GM21786 (cell line): ENCODE results near the gene P3H4.
"Not testable (repeated sequence)": the region's sequence is repeated elsewhere in the genome, so short reads cannot be mapped to it uniquely, and the experiment has no call there.

ENCODE experiments used
- ATAC-seq: cut with Tn5 transposase; IDR thresholded peaks from one replicate; pipeline ENCODE4 v1.9.1; 2021; ENCODE audit not compliant: unreplicated experiment

The P3H4 gene

DNA sequence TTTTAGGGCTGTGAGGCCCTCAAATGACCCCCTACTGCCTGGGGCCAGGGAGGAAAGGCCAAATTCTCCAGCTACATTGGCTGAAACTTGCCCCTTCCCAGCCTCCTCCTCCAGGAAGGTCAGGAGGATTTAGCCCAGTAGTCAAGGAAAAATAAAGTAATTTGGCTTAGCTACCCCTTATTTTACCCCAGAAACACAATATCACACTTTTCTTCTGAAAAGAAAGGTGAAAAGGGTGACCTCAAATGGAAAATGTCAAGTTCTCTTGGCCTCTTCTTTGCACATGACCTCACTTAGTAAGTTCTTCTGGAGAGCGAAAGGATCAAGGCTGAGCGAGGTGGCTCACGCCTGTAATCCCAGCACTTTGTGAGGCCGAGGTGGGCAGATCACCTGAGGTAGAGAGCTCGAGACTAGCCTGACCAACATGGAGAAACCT lies 17.2 kb downstream of the P3H4 start:
- ATAC-seq: no peak

DNA sequence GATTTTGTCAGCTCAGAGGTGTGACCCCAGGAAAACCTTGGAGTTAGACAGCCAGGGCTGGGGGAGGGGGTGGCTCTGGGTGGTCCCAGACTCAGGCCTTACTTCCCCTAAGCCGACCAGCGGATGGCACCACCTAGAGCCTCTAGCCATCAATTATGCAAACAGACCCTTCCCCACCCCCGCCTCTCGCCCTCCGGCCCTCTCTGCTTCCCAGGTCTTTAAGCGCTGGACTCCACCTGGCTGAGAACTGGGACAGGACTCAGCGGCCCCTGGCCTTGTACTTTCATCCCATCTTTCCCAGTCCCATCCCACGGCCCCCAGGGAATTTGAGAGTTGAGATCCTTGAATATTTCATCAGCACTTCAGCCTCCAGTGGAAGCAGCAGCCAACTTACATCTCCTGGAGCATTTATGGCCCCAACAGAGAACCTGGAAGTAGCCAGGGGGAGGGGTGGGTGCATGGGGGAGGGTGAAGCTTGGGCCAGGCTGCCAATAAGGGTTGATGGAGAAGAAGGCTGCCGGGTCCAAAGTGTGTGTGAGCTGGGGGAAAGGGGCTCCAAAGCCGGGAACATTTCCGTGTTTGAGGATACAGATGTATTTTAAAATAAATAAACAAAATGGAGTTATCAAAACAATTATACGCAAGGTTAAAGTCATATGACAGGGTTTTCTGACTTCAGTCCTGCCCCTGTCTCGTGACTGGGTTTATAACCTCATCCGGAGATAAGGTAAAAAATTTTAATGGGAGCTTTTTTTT lies 17.8 kb downstream of the P3H4 start:
- ATAC-seq: no peak

DNA sequence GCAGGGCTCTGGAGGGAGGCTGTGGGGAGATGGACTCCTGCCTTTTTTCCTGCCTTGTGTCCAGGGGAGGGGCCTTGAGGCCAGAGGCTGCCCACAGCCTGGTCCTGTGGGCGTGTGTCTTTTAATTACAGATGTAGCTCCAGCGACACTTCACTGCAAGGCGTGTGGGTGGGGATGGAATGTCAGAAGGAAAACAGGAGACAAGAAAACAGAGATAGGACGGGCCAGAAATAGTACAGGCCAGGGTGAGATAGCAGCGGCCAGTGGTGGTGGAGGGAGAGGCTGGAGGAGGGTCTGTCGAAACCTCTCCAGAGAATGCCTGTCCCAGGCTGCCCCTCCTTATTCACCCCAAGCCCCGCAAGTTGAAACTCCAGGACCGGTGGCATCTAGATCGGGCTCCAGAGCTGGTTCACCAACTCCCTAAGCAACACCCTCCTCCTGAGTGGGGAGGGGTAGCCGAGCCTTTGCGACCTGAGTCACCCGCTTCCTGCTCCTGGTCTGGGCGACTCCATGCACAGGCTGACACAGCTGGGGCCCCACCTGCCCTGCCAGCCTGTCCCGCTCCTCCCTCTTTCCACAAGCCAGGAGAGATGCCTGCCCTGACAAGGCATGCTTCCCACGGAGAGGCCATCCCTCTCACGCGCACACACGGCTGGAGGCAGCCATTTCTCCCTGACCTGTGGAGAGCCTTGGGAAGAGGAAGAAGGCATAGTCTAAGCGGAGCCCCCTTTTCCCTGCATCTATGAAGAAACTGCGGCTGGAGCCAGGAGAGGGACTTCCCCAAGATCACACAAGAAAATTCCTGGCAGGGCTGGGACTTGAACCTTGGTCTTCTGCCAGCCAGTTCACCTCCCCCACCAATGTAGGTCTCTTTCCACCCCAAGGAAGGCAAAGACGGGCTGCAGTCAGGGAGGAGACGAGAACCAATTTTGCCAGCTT lies 18.6 kb downstream of the P3H4 start:
- ATAC-seq: no peak

DNA sequence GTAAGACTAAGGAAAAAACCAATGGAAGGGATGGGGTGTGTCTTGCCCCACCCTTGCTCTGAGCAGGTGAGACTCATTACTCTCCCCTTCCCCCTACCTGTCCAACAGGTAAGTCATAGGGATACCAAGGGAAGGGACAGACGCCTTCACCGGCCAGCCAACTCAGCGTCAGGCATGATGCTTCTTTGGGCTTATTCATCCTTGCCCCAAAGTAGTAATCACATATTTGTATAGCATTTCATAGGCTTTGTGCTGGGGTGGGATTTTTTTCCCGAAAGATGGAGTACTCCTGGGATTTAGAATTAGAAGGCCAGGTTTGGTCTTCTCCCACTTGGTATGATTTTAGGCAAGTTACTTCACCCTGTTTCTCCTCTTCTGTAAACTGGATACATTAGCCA lies 24.7 kb downstream of the P3H4 start:
- no peak for ATAC-seq

DNA sequence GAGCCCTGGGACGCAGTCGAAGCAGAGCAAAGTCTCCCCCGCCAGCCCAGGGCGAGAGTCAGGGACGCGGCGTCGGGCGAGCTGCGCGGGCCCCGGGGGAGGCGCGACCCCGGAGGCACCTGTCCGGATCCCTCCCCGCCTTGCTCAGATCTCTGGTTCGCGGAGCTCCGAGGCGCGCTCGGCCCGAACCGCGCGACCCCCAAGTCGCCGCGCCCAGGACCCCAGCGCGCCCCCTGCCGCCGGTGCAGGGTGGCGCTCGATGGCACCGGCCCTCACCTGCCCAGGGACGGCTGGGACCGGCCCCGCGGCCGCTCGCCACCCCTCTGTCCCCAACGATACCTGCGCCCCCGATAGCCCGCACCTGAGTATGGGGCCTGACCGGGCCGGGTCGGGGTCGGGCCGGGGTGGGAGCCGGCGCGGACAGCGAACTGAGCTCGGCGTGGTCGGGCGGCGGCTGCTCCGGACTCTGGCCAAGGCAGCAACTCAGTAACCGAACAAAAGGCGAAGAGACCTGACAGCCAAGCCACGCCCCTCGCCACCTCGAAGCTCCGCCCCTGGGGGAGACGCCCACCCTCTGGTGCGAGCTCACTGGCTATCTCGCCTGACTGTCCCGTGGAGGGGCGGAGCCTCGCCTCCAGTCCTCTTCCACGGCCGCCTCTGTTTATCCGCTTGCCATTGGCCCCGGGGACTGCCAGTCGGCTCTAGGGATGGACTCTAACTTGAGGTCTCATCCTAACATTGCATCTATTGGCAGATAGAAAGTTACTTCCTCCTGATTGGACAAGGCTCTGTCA lies 25.3 kb downstream of the P3H4 start, which contains the start of gene JUP:
TSS of gene JUP (minus strand) at position 485 of the 794 bp plus-strand sequence. CDS start 14,857 bp downstream, outside the sequence.
- ATAC-seq: peak; percentile 76

DNA sequence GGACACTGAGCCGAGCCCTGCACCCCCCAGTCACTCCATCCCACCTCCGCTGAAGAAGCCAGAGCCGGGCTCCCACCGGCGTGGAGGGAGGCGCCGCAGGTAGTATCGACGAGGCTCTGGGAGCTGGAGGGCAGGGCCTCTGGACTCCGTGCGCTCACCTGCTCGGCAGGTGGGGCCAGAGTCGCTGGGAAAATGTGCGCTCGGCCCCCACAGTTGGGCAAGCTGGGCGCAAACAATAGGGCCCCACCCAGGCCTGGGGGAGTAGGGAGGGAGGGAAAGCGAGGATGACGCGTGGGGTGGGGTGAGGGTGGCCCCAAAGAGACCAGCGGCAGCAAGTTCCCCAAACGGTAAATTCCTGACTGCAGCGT lies 25.9 kb downstream of the P3H4 start:
- ATAC-seq: no peak

DNA sequence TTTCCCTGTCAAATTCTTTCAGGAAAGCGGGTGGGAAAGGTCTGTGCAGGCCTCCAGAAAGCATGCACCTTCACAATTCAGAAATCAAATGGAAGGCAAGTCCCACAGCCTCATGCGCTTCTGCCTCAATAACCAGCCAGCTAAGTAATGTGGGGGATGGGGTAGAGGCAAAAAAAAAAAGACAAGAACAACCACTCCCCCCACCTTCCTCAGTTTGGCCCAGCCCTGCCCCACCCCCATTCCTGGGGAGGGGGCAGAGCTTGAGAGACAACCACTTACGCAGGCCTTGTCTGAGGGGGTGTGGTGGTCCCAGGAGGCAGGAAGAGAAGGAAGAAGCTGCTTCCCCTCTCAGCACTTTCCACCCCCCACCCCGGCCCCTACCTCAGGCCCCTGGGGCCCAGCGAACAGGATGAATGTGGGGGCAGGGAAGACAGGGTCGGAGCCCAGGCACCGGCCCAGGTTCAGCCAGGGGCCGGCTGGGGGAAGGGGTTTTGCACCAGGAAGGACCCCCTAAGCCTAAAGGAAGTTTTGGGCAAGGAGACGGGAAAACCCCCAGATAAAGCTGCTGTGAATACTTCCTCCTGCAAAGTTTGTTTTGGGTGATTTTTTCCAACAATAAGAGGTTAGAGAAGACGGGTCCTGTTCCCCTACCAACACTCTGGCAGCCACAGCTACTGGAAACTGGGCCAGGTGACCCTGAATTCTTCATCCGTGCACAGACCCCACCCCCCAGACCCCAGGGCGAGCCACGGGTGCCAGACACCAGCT lies 26.5 kb downstream of the P3H4 start:
- ATAC-seq: no peak

DNA sequence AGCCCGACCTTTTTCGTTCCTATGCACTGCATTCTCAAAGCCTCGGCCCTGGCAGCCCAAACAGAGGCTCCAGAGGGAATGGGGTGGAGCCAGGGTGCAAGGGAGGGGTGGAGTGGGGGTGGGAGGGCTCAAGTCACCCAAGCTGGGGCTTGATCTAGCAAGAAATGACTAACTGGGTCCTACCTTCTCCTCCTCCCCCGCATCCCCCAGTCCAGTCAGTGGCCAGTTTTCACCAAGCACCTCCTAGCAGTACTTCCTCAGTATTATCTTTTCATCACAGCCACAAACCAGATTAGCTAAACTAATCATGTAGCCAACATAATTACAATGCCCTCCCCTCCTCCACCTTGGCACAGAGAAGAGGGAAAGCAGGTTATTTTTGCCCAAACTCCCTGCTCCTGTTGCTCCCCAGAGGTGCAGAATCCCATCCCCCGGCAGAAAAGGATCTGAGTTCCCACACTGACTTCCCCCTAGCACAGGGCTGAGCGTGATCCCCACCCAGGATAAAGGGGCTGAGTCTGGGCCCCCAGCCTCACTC lies 27.5 kb downstream of the P3H4 start:
- no peak for ATAC-seq

DNA sequence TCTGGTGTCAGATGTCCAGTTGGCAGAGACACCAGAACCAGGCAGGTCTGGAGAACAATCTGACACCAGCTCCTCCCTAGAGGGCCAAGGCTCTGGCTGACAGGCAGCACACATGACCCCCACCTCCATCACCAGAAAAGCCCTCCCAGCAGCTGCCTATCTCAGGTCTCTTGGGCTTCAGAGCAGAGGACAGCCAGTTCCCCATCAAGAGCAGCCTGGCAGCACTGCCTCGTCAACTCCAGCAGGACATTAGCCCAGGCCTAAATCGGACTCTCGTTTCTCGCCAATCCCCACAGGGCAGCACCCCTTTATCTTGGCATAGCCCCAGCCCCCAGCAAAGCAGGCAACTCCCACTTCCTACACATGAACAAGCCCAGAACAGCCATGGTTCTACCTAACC lies 29.6 kb downstream of the P3H4 start:
- ATAC-seq: no peak

DNA sequence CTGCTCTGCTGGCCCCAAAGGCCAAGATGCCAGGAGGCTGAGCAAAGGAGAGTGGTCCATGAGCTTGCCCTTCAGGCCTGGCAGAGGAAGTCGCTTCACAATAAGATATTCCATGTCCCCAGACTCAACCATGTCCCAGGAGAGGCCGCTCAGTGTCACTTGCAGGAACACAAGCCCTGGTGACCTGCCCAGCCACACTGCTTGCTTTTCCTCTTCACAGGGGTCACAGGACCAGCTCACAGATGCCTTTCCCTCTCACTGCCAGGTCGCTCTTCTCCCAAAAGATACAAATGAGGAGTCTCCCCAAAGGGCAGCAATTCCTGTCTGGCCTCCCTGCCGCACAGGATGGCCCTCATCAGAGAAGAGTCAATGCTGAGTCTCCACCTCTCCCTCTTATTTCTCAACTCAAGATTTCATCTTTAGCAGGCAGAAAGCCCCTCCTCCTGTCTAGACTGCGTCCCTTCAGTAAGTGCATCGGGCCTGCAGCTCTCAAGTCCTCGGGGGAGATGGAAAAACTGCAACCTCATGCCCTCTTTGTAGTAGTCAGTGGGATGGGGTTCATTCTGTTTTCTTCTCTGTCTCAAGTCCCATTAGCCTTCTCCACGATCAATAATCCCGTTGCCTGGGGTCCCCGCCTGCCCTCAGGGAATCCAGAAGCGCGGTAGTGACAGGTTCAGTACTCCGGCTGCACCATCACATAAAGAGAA lies 30.2 kb downstream of the P3H4 start:
- no peak for ATAC-seq

DNA sequence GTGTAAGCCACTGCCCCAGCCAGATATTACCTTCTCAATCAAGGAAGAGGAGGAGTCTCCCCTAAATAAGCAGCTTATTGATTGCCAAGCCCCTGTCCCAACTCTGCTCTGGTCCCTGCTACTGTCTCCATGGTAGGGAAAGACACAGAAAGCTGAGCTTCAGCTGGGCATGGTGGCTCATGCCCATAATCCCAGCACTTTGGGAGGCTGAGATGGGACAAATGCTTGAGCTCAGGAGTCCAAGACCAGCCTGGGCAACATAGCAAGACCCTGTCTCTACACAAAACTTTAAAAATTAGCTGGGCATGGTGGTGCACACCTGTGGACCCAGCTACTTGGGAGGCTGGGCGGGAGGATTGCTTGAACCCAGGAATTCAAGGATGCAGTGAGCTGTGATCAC lies 31.8 kb downstream of the P3H4 start:
- ATAC-seq: no peak

DNA sequence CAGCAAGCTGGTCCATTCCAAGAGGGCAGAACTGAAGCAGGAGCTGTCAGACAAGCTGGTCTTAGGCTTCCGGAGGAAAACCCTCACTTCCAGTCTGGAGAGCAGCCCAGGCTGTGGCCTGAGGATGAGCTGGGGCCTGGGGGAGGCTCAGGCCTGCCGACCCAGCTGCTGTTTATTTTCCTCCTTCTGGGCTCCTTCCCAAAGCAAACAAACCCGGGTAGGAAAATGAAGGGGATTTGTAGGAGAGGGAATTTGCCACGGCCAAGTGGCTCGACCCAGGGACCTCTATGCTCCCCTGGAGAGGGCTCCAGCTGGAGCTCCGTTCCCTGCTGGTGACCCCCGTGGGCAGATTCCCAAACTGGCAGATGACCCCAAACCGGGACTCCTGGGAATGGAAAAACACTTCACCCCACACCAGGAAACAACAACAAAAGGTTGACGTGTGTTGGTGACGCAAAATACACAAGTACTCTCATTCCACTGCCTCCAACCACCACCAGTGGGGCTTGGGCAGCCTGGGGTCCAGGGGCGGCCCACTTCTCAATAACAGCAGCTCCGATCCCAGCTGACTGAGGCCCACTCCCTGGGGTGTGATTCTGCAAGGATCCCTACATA lies 34.1 kb downstream of the P3H4 start:
- ATAC-seq: no peak

DNA sequence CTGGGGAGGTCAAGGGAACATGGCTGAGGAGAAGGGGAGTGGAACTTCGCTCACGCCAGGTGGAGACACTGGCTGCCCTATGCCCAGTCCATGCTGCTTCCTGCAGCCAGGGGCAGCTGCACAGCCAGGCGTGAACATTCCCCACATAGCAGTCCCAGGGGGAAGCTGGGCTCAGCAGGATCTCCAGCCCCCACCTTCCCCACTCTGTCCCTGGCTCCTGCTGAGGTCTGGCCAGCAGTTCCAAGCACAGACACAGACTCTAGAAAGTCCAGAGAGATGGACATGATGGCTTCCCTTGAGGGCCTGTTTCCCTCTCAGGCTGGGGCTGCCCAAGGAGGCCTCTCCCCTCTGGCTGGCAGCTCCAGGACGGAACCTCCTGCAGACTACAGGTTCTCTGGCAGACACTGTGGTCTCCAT lies 34.6 kb downstream of the P3H4 start:
- no peak for ATAC-seq

DNA sequence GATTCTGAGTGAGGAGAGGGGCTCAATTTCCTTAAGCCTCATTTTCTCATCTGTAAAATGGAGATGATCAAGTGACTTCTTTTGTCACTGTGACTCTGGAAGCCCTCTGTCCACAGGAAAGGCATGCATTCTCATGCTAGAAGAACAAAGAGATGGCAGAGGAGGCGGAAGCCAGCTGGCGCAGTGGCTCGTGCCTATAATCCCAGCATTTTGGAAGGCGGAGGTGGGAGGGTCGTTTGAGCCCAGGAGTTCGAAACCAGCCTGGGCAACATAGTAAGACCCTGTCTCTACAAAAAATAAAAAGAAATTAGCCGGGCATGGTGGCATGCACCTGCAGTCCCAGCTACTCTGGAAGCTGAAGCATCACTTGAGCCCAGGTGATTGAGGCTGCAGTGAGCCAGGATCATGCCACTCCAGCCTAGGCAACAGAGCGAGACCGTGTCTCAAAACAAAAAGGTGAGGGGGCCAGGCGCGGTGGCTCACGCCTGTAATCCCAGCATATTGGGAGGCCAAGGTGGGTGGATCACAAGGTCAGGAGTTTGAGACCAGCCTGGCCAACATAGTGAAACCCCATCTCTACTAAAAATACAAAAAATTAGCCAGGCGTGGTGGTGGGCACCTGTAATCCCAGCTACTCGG lies 35.4 kb downstream of the P3H4 start:
- ATAC-seq: not testable (repeated sequence)

DNA sequence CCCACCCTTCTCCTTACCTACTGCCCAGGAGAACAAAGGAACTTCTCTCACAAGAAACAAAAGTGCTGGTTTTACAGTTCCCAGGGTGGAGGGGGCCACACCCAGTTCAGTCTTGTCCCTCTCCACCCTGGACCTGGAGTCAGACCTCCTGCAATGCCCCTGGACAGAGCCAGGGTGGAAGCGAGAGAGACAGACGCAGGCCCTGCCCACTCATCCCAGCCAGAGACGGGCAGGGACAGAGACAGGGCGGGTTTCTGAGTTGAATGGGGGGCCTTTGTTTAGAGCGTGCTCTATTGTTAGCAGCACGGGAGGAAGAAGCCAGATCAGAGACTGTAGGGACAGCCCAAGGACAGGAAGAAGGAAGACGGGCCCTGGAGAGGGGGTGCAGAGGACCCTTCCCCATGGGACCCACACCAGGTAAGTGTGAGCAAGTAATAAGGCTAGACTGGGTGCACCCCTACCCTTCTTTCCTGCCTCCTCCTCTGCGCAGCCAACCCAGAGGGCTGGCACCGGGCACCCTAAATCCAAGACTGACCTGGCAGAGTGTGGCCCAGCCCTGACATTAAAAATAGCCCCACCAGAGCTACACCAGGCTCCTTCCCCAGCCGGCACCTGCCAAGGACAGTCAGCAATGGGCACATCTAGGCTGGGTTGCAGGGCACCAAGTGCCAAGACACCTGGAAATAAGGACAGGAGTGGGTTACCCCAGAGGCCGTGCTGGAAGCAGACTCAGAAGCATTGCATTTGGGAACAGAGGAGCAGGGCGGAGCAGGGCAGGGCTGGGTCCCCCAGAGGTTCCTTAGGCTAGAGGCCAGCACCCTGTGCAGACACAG lies 36.1 kb downstream of the P3H4 start:
- no peak for ATAC-seq

DNA sequence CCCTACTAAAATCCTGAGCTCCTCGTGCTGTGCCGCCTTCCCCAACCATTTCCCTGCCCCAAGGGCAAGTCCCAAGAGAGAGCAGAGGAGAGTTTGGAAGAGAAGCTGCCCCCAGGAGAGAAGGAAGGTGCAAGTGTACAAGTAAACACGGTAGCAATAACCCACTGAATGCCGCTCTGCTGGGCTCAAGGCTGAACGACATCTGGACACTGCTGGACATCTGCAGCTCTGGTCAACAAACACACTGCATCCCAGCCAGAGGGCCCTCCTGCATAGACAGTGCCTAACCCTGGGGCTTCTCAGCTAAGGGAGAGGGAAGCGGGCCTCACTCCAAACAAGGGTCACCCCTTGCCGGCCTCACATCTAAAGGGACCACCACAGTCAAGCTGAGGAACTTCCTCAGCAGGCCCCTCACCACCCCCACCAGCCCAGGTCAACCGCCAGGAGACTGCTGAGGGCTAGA lies 38.0 kb downstream of the P3H4 start:
- no peak for ATAC-seq

DNA sequence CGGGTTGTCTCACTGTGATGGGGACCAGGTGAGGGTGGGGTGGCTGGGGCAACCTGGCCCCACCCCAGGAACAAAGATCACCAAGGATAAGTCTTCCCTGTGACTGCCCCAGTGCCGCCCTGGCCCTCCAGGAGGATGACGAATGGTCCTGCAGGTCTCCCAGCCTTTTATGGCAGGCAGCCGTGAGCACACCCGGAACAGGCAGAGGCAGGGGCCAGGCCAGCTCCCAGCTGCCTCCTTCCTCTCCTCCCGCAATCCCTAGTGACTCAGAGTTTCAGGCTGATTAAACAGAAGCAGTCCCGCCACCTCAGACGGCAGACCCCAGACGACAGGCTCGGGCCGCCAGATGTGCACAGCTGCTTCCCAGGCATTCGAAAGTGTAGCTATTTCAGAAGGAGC lies 38.6 kb downstream of the P3H4 start:
- ATAC-seq: no peak
